GM12874 (cell line): ENCODE results near the gene EHBP1.

Experiments used
- TF ChIP-seq, protein P1 (sequence below): IDR thresholded peaks from 2 replicates; pipeline ENCODE4 v1.5.1; 2011; ENCODE audit warnings: low read depth, mild to moderate bottlenecking, control low read depth, low read length, moderate library complexity; ENCODE audit not compliant: insufficient read depth

Gene EHBP1

DNA sequence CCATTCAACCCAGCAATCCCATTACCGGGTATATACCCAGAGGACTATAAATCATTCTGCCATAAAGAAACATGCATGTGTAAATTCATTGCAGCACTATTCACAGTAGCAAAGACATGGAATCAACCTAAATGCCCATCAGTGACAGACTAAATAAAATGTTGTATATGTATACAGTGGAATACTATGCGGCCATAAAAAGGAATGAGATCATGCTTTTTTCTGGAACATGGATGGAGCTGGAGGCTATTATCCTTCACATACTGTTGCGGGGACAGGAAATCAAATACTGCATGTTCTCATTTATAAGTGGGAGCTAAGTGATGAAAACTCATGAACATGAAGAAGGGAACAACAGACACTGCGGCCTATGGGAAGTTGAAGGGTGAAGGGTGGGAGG is 65.1 kb downstream of the EHBP1 start:
- TF ChIP-seq, protein P1, sequence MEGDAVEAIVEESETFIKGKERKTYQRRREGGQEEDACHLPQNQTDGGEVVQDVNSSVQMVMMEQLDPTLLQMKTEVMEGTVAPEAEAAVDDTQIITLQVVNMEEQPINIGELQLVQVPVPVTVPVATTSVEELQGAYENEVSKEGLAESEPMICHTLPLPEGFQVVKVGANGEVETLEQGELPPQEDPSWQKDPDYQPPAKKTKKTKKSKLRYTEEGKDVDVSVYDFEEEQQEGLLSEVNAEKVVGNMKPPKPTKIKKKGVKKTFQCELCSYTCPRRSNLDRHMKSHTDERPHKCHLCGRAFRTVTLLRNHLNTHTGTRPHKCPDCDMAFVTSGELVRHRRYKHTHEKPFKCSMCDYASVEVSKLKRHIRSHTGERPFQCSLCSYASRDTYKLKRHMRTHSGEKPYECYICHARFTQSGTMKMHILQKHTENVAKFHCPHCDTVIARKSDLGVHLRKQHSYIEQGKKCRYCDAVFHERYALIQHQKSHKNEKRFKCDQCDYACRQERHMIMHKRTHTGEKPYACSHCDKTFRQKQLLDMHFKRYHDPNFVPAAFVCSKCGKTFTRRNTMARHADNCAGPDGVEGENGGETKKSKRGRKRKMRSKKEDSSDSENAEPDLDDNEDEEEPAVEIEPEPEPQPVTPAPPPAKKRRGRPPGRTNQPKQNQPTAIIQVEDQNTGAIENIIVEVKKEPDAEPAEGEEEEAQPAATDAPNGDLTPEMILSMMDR, result no peak

DNA sequence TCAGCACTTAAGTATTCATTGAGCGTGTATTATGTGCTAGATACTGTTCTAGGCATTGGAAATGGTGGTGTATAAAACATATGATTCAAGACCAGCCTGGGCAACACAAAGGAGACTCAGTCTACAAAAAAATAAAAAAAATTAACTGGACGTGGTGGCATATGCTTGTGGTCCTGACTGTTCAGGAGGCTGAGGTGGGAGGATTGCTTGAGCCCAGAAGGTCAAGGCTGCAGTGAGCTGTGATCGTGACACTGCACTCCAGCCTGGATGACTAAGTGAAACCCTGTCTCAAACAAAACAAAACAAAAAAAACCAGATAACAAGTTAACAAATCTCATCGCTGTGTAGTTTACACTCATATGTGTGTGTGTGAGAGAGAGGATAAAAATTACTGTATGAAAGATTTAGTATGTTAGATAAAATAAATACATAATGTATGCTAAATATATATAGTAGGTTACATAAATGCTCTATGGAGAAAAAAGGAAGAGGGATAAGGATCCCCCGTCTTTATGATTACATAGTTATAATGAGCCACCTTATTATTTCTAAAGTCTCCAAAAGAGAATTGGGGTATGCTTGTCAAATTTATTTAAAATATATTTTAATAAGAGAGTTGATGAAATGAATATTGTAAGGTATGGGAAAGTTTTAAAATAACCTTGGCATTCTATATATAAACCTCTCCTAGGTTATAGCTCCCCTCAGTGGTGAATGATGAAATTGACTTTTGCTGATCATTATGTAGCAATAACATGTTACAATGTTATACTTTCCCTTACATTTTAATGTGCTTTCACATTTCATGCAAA is 69.2 kb downstream of the EHBP1 start:
- TF ChIP-seq, protein P1, result peak; percentile 41

DNA sequence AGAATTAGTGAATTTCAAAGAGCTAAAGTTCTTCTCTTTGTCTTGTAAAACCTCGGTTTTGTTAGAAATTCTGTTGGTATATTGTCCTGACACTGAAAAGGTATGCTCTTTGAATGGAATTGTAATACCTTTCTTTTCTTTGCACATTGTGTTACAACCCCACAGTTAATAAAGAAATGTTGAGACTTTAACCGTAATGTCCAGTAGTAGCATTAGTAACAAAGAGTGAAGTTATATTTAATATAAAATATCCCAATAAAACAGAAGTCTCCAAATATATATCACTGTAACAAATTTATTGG is 69.8 kb downstream of the EHBP1 start:
- TF ChIP-seq, protein P1, result no peak

- TF ChIP-seq, protein P1, result no peak
These were observed 78.2 kb downstream of the EHBP1 start for GRCh38 chr2:62783679-62784078.

GRCh38 chr2:62784341-62784740 is 78.8 kb downstream of the EHBP1 start:
- TF ChIP-seq, protein P1, result no peak

DNA sequence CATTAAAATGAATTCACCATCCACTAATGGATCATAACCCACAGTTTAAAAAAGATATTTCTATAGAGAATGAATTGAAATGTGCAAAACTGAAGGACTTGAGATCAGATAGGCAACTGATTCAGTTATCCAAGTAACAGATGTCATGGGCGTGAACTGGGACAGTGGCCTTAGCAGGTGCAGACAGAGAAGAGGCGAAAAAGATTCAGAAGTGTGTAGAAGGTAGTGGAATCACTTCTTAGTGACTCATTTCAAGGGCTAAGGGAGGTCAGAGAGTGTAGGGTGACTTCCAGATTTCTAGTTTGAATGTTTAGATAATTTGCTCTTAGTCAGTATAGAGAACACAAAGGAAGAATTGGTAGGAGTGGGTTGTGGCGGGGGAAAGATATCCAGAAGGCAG is 79.7 kb downstream of the EHBP1 start:
- TF ChIP-seq, protein P1, result no peak

DNA sequence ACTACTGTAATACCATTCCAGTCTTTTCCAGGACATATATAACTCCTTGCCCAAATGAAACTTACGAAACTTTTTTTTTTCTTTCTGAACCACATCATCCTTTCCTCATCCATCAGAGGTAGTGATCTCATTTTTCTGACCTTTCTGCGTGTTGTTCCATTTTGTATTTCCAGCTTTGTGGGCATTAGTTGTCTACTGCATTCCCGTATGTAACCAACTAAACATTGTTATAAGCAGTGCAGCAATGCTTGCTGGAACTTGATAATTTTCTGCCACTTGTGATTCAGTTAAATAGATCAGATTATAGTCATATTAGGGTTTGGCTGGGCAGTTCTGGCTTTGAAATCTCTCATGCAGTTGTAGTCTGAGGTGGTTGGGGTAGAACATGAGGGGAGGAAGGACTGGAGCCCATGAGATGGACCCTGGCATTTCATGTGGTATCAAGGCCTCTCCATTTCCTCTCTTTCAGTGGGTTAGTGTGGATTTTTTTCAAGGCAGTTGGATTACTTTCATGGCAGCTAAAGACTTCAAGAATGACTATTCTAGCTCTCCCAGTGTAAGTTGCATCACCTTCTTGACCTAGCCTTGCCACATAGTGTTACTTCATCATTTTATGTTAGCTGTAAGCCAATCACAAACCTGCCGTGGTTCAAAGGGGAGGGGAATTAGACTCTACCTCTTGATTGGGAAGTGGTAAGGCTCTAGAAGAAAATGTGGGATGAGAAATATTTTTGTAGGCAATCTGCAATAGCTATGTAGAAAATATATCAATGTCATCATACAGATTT is 80.5 kb downstream of the EHBP1 start:
- TF ChIP-seq, protein P1, result no peak
